22Rv1 (cell line): Measurements from ENCODE around the gene TC2N.
A peak's percentile ranks its signal among the peaks of the same experiment; 100 is the strongest.
"Not testable (repeated sequence)": the region's sequence is repeated elsewhere in the genome, so short reads cannot be mapped to it uniquely, and the experiment has no call there.

Experiments
- H3K27ac ChIP-seq: fragments of 450-650 bp; 2 replicates; pipeline ENCODE4 v1.5.1; 2017
- ZFX ChIP-seq: fragments of 450-650 bp; IDR thresholded peaks from 2 replicates; pipeline ENCODE4 v1.6.1; 2017; ENCODE audit warnings: antibody characterized with exemption, borderline replicate concordance
- TF ChIP-seq, protein P1 (sequence below): fragments of 450-650 bp; IDR thresholded peaks from 2 replicates; pipeline ENCODE4 v1.5.1; 2017; ENCODE audit warnings: mild to moderate bottlenecking

TC2N gene

DNA sequence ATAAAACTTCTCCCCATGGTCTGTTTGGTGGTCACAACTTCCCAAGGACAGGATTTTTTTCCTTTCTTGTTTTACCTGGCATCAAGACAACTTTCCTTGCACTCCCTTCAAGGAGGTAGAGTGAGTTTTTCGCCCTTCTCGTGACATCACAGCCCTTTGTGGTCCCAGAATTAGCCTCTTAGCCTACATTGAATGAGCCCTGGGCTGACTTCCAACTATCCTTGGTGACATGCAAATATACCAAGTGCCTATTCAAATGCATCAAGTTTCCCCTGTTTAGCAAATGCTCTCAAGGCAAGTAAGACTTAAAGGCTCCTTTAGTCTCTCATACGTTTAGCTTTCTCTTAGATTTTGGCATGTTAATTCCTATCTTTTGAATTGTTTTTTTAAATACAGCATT is 36.6 kb downstream of the TC2N start:
- H3K27ac ChIP-seq, result peak overlapping the region; percentile 66
- TF ChIP-seq, protein P1, sequence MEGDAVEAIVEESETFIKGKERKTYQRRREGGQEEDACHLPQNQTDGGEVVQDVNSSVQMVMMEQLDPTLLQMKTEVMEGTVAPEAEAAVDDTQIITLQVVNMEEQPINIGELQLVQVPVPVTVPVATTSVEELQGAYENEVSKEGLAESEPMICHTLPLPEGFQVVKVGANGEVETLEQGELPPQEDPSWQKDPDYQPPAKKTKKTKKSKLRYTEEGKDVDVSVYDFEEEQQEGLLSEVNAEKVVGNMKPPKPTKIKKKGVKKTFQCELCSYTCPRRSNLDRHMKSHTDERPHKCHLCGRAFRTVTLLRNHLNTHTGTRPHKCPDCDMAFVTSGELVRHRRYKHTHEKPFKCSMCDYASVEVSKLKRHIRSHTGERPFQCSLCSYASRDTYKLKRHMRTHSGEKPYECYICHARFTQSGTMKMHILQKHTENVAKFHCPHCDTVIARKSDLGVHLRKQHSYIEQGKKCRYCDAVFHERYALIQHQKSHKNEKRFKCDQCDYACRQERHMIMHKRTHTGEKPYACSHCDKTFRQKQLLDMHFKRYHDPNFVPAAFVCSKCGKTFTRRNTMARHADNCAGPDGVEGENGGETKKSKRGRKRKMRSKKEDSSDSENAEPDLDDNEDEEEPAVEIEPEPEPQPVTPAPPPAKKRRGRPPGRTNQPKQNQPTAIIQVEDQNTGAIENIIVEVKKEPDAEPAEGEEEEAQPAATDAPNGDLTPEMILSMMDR, result no peak
- no peak for TF ChIP-seq ZFX

DNA sequence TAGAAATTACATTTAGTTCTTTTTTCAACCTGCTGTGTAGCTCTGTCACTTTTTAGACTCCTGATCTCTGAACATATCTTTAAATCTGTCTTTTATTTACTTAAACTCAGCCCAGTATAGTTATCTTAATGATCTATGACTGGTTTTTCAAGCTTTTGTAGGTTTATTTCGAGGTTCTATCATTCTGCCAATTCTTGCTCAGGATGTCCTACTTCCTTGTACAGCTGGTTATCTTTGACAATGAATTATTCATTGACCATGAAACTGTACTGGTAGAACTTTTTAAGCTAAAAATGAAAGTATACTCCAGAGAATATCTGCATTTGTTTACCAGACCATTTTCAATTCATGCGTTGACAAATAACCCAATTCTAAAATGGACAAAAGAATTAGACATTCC is 37.8 kb downstream of the TC2N start:
- peak overlapping the region; percentile 66 for H3K27ac ChIP-seq
- no peak for TF ChIP-seq ZFX
- TF ChIP-seq, protein P1, result no peak

DNA sequence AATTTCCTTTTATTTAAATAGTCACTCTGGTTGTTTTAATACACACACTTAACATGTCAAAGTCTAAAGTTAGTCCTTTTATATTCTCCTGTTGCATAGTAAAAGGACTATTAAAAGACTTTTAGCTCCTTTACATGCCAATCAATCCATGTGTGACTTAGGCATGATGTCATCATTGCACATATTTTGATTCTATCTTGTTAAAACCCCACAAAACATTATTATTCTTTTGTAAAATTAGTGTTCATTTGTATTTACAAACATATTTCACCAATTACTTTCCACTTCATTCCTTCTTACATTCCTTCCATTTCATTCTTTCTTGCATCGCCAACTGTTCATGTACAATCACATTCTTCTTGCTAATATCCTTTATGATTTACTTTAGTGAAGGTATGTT is 39.6 kb downstream of the TC2N start:
- no peak overlapping the region for H3K27ac ChIP-seq
- TF ChIP-seq, protein P1, result no peak
- TF ChIP-seq ZFX, result no peak

DNA sequence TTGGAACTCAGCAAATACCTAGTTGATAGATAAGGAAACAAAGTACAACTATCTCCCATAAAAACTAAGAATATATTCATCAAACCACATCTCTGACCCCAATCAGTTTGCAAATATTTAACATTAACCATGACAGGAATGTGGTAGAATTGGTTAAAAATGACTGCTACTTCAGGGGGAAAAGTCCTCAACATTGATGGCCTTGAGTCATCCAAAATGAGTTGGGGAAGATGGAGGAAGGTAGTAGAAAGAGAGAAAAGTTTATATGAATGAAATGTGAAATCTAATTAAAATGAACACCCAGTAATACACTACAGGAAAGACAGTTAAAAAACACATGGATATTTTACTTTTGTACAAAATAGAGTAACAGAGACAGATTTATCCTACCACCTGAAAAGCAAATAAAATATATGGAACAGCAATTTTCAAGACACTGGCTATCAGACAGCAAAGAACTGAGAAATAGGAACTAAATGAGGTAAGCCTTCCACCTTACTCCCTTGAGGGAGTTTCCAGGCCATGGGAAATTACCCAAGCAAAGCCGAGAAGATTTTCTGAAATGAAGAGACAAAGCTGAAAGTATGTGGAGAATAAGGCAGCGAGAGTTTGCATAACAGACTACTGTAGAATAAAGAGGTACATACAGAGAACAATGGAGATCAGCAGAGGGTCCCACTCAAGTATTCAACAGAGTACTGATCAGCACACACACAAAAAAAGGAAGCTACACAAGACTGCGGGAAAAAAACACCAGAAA is 49.6 kb downstream of the TC2N start:
- no peak overlapping the region for H3K27ac ChIP-seq
- TF ChIP-seq ZFX, result no peak
- TF ChIP-seq, protein P1, result no peak

DNA sequence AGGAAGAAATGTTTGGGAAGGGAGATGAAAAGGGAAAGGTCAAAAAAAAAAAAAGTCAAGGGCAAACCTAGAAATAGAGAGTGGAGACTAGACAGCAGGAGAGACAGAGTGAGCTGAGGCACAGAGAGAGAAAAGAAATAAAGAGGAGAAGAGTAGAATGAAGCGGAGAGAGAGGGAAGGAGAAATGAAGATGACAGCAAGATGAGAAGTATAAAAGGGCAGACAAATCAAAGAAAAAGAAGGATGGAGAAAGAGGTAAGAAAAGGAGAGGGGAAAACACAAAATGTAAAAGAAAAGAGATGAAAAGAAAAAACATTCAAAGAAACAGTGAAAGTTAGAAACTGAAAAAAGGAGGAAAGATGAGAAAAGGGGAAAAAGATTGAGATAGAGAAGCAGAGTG is 53.0 kb downstream of the TC2N start:
- no peak for TF ChIP-seq ZFX
- TF ChIP-seq, protein P1, result no peak
- H3K27ac ChIP-seq, result no peak overlapping the region

DNA sequence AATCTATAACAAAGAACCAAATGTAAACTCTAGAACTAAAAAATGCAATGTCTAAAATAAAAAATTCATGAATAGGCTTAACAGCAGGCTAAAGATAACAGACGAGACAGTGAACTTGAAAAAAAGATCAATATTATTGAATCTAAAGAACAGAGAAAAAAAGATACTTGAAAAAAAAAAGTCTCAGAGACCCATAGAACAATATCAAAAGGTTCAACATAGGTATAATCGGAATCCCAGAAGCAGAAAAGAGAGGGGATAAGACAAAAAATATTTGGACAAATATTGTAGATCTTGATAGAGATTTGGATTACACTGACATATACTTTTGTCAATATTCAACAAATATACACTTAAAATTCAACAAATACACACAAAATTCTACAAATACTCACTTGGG is 56.6 kb downstream of the TC2N start:
- H3K27ac ChIP-seq, result no peak overlapping the region
- TF ChIP-seq, protein P1, result no peak
- TF ChIP-seq ZFX, result no peak

DNA sequence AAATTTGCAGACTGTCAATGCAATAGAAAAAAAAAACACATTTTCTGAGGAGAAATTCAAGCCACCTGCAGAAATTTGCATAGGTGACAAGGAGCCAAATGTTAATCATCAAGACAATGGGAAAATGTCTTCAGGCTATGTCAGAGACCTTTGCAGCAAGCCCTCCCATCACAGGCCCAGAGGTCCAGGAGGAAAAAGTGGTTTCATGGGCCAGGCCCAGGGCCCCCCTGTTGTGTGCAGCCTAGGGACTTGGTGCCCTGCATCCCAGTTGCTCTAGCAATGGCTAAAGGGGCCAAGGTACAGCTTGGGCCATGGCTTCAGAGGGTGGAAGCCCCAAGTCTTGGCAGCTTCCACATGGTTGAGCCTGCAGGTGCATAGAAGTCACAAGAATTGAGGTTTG is 60.6 kb downstream of the TC2N start:
- TF ChIP-seq ZFX, result no peak
- TF ChIP-seq, protein P1, result no peak
- H3K27ac ChIP-seq, result no peak overlapping the region

DNA sequence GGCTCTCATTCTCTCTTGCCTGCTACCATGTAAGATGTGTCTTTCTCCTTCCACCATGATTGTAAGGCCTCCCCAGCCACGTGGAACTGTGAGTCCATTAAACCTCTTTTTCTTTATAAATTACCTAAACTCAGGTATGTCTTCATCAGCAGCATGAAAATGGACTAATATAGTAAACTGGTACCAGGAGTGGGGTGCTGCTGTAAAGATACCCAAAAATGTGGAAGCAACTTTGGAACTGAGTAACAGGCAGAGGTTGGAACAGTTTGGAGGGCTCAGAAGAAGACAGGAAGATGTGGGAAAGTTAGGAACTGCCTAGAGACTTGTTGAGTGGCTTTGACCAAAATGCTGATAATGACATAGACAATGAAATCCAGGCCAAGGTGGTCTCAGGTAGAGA is 61.2 kb downstream of the TC2N start:
- H3K27ac ChIP-seq, result not testable (repeated sequence)
